ENCODE measurements around the gene GPR141.

GPR141 gene

DNA sequence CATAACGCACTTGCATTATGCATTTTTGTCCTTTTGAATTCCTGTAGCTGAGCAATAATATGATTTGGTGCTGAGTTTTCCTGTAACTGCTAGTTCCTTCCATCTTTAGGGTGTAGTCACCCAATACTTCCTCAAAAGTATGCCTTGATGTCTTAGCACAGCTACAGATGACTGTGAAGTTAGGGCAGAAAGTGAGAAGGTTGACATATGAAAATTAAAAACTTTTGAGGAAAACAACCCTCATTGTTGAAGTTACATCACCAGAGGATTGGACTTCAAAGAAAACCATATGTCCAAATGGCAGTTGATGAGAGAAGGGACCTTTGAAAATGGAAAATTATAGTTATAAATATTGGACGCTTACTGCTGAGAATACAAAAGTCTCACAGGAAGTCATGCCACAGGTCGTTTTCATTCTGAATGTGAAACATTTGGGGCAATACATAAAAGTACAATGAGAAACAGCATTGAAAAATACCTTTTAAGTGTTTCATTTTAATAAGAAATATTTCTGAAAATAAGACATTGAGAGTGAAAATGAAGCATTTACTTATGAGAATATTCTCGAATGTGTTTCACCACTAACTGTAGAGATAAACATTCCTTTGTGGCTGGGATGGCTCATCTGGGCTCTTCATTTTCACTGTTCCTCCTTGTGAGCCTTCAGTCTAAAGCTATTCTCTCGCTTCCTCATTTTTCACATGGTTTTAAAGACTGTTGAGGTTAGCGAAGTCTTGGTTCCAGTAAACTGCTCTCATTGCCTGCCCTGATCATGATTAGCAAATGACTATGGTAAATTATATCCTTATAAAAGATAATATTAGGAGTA is 103.4 kb downstream of the GPR141 start:
- peak; percentile 34 for DNase-seq
